Measurements from ENCODE around the gene FAT1. TPM values are rescaled to one million over a fixed set of nuclear protein-coding genes. Genes with fewer than 3 reads are reported as not detected.
A peak's percentile ranks its signal among the peaks of the same experiment; 100 is the strongest.

Gene FAT1
- total RNA-seq, 1 donor from 2014 or later, result 67.7 TPM

DNA sequence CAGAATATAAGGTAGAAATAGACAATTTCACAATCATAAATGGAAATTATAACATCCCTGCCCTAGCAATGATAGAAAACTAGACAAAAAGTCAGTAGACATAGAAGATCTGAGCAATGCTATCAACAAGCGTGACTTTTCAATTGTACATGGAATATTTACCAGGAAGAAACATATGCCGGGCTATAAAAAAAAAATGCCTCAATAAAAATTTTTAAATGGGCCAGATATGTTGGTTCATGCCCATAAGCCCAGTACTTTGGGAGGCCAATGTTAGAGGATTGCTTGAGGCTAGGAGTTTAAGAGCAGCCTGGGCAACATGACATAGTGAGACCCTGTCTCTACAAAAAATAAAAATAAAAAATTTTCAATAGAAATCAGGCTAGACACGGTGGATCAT is 163.0 kb downstream of the FAT1 start:
- peaks cover 3% of the 10 kb centered on the region for H3K27me3 Mint-ChIP-seq (ENCODE audit: unreplicated experiment)
- no peaks in the 10 kb centered on the region for H3K36me3 Mint-ChIP-seq (ENCODE audit: low read depth, unreplicated experiment)
- no peak overlapping the region for H3K27ac Mint-ChIP-seq (ENCODE audit: unreplicated experiment)
- DNase-seq (ENCODE audit: low spot score), result no peak
- no peak overlapping the region for H3K4me3 Mint-ChIP-seq (ENCODE audit: unreplicated experiment)
- peaks cover 2% of the 10 kb centered on the region for H3K4me1 Mint-ChIP-seq (ENCODE audit: unreplicated experiment)
- TF ChIP-seq, protein P1, sequence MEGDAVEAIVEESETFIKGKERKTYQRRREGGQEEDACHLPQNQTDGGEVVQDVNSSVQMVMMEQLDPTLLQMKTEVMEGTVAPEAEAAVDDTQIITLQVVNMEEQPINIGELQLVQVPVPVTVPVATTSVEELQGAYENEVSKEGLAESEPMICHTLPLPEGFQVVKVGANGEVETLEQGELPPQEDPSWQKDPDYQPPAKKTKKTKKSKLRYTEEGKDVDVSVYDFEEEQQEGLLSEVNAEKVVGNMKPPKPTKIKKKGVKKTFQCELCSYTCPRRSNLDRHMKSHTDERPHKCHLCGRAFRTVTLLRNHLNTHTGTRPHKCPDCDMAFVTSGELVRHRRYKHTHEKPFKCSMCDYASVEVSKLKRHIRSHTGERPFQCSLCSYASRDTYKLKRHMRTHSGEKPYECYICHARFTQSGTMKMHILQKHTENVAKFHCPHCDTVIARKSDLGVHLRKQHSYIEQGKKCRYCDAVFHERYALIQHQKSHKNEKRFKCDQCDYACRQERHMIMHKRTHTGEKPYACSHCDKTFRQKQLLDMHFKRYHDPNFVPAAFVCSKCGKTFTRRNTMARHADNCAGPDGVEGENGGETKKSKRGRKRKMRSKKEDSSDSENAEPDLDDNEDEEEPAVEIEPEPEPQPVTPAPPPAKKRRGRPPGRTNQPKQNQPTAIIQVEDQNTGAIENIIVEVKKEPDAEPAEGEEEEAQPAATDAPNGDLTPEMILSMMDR (IDR thresholded peaks at IDR 0.05; ENCODE audit: unreplicated experiment), result no peak
- H3K9me3 Mint-ChIP-seq (ENCODE audit: unreplicated experiment), result no peaks in the 10 kb centered on the region

DNA sequence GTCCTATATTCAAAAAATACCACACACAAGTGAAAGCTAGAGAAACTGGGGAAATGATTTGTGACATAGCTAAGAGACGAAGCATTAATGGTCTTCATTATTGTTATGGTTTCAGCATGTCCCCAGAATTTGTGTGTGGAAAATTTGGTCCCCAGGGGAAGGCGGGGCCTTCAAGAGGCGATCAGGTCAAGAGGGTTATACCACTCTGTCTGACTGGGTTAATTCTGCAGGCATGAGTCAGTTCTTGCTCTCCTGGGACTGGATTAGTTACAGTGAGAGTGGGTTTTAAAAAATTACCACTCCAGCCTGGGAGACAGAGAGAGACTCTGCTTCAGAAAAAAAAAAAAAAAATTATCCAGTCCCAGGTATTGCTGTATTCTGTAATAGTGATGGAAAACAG is 166.2 kb downstream of the FAT1 start:
- H3K4me1 Mint-ChIP-seq (ENCODE audit: unreplicated experiment), result peaks cover 5% of the 10 kb centered on the region
- TF ChIP-seq, protein P1 (IDR thresholded peaks at IDR 0.05; ENCODE audit: unreplicated experiment), result no peak
- H3K36me3 Mint-ChIP-seq (ENCODE audit: low read depth, unreplicated experiment), result no peaks in the 10 kb centered on the region
- peaks cover 3% of the 10 kb centered on the region for H3K27me3 Mint-ChIP-seq (ENCODE audit: unreplicated experiment)
- no peak overlapping the region for H3K27ac Mint-ChIP-seq (ENCODE audit: unreplicated experiment)
- H3K4me3 Mint-ChIP-seq (ENCODE audit: unreplicated experiment), result no peak overlapping the region
- no peak for DNase-seq (ENCODE audit: low spot score)
- H3K9me3 Mint-ChIP-seq (ENCODE audit: unreplicated experiment), result no peaks in the 10 kb centered on the region

DNA sequence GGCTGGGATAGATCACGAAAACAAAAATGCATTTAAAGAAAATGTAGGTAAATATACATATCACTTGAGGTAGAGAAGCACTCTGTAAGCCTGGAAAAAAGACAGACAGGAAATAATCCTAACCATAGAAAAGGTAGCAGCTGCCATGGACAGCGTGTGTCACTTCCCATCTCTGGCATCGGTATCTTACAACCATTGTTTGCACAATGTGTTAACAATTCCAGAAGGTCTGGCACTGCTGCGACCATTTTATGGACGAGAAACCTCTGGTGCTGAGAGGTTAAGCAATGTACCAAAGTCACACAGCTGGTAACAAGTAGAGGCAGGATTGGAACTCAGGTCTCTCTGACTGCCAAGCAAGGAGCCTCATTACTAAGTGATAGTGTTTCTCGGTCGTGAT is 166.6 kb downstream of the FAT1 start:
- no peaks in the 10 kb centered on the region for H3K9me3 Mint-ChIP-seq (ENCODE audit: unreplicated experiment)
- DNase-seq (ENCODE audit: low spot score), result no peak
- H3K27ac Mint-ChIP-seq (ENCODE audit: unreplicated experiment), result no peak overlapping the region
- no peaks in the 10 kb centered on the region for H3K36me3 Mint-ChIP-seq (ENCODE audit: low read depth, unreplicated experiment)
- H3K4me3 Mint-ChIP-seq (ENCODE audit: unreplicated experiment), result no peak overlapping the region
- TF ChIP-seq, protein P1 (IDR thresholded peaks at IDR 0.05; ENCODE audit: unreplicated experiment), result no peak
- H3K4me1 Mint-ChIP-seq (ENCODE audit: unreplicated experiment), result peaks cover 5% of the 10 kb centered on the region
- peaks cover 3% of the 10 kb centered on the region for H3K27me3 Mint-ChIP-seq (ENCODE audit: unreplicated experiment)

DNA sequence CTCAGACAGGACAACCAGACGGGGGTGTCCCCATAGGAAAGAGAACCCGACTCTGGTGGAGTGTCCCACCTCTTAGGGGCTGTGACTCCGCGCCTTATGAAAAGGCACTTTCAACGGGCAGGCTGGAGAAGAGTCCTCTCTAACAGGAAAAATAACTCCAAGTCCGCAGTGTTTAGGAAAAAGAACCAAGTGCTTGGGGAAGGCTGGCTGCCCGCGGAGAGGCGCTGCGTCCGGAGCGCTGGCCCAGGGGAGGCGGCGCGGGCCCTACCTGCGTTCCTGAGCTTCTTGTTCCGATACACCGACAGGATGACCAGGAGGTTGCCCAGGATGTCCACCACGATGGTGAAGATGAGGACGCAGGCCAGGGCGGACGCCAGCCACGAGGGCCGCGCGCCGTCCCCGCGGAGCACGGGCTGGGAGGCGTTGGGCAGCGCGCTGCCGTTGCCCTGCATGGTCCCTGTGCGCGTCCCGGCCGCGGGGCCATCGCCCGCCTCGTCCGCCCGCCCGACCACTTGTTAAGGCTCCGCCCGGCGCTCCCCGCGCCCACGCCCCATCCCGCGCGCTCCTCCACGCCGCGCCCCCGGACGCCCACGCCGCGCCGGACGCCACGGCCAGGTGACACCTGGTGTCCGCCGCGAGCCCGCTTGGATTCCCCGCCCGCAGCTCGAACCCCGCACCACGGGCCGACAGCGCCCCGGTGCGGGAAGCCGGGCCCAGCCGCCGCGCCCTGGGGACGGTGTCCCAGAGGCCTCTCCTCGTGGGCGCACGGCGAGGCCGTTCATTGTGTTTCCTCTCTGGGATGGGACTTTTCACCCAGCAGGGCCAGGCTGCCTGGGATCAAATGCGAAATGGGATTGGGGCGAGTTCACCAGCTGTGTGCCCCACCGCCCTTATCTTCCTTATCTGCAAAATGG is 168.5 kb downstream of the FAT1 start, which contains the start of gene MTNR1A:
Gene MTNR1A, minus strand, starts transcription at position 654 of the 914 bp plus-strand sequence. Its CDS starts 202 bp downstream, at position 452.
- H3K27ac Mint-ChIP-seq (ENCODE audit: unreplicated experiment), result no peak within 1 kb of the TSS
- TF ChIP-seq, protein P1 (IDR thresholded peaks at IDR 0.05; ENCODE audit: unreplicated experiment), result peak; percentile 28
- peaks cover 5% of the 10 kb centered on the region for H3K4me1 Mint-ChIP-seq (ENCODE audit: unreplicated experiment)
- H3K4me3 Mint-ChIP-seq (ENCODE audit: unreplicated experiment), result peak within 1 kb of the TSS; percentile 80
- no peaks in the 10 kb centered on the region for H3K36me3 Mint-ChIP-seq (ENCODE audit: low read depth, unreplicated experiment)
- H3K9me3 Mint-ChIP-seq (ENCODE audit: unreplicated experiment), result no peaks in the 10 kb centered on the region
- peaks cover 5% of the 10 kb centered on the region for H3K27me3 Mint-ChIP-seq (ENCODE audit: unreplicated experiment)
- DNase-seq (ENCODE audit: low spot score), result peak; percentile 34

DNA sequence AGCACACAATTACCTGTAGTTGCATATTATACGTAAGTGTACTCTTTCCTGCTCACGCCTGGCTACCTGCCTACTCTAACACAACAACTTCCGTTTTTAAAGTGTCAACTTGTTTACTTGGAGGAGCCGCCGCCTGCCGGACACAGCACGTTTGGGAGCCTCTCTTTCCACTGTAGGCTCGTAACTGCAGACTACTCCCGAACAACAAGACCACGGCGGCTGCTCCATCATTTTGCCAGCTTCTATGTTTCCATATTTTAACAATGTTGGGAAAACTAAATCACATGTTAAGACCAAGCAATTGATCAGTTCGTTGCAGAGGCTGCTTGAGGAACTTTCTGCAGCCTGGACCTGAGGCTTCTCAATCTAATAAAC is 169.1 kb downstream of the FAT1 start:
- peak; percentile 34 for DNase-seq (ENCODE audit: low spot score)
- TF ChIP-seq, protein P1 (IDR thresholded peaks at IDR 0.05; ENCODE audit: unreplicated experiment), result no peak
- peaks cover 5% of the 10 kb centered on the region for H3K4me1 Mint-ChIP-seq (ENCODE audit: unreplicated experiment)
- peak overlapping the region; percentile 80 for H3K4me3 Mint-ChIP-seq (ENCODE audit: unreplicated experiment)
- H3K9me3 Mint-ChIP-seq (ENCODE audit: unreplicated experiment), result no peaks in the 10 kb centered on the region
- no peaks in the 10 kb centered on the region for H3K36me3 Mint-ChIP-seq (ENCODE audit: low read depth, unreplicated experiment)
- peaks cover 5% of the 10 kb centered on the region for H3K27me3 Mint-ChIP-seq (ENCODE audit: unreplicated experiment)
- H3K27ac Mint-ChIP-seq (ENCODE audit: unreplicated experiment), result no peak overlapping the region
